ENCODE results near the gene ZNF548.

ZNF548 gene

DNA sequence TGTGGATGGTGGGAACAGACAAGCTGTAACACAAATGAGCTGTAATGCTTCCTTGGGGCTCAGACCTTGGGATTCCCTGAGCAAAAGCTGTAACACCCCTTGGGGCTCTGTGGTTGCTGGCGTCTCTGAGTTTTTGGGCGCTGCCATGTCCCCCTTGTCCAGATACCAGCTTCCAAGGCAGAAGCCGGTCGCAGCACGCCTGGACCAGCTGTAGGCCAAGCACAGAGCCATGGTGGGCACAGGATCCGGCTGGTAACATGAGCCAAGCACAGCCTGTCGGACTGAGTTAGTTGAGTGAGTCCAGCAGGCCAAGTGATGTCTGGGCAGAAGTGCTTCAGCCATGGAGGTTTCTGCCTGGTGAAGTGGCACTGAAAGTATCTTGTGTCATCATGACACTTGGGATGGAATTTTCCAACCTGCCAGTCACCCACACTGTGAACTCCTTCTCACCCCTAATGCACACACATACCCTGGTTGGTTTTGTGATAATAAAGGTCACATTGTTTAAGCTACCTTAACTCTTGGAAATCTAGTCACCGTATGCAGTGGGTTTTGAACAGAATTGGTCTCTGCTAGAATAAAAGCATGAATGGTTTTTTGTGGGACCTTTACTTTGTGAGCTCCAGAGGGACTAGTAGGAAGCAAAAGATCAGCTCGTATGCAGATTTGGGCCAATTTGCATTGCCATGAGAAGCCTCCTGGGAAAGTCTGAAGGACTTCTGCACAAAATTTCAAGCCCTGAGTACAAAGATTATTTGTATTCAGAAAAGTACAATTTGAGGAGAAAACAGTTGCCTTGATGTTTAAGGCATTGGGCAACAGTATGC is 14.3 kb downstream of the ZNF548 start:
- DNase-seq = no peak

DNA sequence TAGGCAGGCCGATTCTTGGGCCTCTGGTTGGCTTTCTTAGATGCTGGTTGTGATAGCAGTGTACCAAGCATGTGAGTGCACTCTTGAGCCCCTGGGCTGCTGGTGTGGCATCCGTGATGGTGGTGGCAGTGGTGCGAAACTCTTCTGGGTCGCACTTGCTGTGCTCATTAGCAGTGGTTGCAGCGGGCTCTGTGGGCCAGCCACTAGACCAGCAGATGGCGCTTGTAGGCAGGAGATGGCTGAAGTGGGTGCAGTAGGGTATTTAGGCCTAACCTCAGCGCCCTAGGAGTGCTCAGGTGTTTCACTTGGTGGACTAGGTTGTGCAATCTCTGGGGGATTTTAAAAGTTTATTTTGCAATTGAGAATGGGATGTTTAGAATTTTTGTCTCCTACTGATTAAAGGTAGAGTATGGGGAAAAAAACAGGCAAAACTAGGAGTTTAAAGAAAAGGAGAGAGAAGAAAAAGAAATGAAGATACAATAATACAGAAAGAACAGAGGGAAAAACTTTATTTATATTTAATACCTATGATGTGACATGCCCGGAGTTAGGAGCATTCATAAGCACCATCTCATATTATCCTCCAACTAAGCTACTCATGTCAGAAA is 17.0 kb downstream of the ZNF548 start:
- DNase-seq = peak; percentile 52 to 69

DNA sequence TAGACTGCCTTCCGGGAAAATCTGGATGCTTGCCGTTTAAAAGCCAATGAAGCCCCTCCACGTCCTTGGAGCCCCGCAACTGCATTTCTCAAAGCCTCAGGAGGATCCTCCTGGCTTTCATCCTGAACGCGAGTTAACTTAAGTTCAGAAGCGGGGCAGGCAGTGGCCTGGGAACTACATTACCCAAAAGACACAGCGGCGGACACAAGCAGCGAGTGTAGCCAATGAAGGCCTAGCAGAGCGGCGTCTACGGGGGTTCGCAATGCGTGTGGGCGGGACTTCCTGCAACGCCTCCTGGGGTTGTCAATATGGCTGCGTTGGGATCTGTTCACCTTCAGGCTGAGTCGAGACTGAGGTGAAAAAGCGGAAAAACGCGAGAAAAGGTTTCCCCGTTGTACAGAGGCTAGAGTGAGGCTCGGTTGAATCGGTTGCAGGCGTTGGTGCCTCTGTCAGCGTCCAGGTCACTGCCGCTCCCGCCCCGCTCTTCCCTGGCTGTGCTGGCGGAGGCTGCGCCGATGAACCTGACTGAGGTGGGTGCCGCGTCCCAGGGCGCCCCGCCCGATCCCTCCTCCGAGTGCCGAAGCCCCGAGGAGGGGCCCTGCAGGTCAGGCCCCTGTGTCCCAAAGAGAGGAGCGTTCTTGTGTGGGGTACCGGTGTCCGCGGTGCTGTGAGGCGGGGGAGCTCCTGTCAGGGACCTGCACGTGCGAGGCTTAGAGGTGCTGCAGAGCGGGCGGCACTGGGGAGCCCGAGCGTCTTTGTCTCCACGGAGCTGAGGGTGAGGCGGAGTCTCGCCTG is 21.4 kb downstream of the ZNF548 start, which contains the start of gene ZNF17:
TSS of gene ZNF17 (plus strand) at position 285 of the 795 bp plus-strand sequence. CDS start 2,455 bp downstream, outside the sequence.
- peak; percentile 88 to 93 for DNase-seq

DNA sequence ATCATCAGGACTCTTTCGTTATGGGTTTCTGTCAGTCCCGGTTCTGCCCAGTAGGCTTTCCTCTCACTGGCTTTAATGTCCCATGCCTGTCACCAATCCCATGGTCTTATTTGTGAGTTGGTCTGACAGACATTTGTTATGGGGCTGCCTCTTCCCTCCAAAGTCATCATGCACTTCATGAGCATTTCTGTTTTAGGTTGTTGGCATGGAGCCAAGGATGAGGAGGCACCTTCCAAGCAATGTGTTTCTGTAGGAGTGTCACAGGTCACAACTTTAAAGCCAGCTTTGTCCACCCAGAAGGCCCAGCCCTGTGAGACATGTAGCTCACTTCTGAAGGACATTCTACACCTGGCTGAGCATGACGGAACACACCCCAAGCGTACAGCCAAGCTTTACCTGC is 29.8 kb downstream of the ZNF548 start:
- no peak for DNase-seq

DNA sequence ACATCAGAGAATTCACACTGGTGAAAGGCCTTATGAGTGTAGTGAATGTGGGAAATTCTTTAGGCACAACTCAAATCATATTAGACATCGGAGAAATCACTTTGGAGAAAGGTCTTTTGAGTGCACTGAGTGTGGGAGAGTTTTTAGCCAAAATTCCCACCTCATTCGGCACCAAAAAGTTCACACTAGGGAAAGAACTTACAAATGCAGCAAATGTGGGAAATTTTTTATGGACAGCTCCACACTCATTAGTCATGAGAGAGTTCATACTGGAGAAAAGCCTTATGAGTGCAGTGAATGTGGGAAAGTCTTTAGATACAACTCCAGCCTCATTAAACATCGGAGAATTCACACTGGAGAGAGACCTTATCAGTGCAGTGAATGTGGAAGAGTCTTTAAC is 31.4 kb downstream of the ZNF548 start:
- no peak for DNase-seq

DNA sequence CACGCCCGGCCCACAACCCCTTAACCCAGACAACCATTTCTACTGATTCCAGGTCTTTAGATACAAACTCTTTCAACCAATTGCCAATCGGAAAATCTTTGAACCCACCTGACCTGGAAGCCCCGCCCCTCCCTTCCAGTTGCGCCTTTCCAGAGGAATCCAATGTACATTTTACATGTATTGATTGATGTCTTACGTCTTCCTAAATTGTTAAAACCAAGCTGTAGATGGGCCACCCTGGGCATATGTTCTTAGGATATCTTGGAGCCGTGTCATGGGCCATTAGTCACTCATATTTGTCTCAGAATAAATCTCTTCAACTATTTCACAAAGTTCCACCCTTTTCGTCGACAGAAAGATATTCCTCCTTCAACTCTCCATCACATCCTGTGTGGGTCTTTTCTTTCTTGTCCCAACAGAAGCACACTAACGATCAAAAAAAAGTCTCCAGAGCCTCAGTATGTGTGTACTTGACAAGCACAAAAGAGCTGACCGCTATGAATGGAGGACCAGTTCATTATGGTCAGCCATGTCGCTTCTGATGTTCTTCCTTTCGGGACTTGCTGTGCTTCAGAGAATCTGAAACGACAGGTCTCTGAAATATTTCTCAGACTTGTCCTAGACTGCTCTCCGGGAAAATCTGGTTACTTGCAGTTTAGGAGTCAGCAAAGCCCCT is 44.9 kb downstream of the ZNF548 start:
- no peak for DNase-seq

DNA sequence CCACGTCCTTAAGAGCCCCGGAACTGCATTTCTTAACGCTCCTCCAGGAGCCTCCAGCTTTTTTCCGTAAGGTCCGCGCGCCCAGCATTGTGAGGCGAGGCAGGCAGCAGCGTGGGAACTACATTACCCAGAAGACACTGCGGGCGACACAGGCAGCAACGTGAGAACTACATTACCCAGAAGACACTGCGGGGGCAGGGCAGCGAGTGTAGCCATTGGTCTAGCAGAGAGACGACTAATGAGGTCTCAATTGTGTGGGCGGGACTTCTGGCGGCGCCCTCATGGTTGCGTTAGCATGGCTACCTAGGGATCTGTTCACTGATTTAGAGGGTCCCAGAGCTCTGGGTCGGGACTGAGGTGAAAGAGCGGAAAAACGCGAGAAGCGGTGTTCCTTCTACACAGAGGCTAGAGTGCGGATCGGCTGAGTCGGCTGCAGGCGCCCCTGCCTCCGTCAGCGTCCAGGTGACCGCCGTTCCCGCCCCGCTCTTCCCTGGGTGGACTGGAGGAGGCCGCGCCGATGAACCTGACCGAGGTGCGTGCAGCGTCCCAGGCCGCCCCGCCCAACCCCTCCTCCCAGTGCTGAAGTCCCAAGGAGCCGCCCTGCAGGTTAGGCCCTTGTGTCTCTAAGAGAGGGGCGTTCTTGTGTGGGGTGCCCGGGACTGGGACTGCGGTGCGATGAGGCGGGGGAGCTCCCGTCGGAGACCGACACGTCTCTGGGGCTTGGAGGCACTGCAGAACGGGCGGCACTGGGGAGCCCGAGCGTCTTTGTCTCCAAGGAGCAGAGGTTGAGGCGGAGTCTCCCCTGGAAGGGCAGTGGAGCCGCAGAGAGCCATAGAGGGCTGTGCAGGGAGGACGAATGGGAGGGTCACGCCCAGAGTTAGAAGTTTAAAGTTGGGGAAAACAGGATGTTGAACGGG is 45.7 kb downstream of the ZNF548 start, which contains the start of gene ZNF749:
TSS of gene ZNF749 (plus strand) at position 264 of the 917 bp plus-strand sequence. CDS start at position 518, 254 bp downstream.
- DNase-seq = peak; percentile 98 to 99

DNA sequence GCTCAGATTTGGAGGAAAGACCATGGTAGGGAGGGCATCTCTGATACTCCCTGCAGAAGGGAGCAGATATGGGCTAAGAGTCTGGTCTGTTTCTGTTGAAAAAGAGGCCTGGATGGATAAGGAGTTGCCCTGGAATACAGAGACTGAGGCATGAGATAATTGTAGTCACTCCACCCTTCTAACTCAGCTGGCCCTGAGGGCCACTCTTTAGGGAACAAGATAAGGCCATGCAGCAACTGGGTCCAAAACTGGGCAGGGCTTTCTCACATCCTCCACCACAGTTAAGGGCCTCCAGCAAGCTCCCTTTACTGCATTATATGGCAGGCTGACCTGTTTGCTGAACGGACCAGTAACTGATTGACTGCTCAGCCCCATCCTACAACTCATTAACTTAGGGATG is 46.8 kb downstream of the ZNF548 start:
- DNase-seq = no peak

DNA sequence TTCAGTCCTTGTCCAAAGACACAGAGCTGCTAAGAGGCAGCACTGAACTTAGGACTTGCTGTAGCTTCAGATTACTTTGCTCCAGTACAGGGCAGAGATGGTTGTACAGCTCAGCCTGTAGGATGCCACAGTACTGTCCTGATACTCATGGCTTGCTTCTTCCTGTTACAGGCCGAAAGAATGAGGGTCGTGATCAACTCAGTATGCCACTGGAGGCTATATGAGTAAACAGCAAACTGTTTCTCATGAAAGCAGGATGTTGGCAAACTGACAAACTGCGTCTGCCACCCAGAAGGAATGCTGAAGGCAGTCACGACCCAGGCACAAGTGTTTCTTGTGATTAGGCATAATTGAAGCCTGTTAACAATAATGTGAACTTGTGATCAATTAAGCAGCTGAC is 48.3 kb downstream of the ZNF548 start:
- no peak for DNase-seq

DNA sequence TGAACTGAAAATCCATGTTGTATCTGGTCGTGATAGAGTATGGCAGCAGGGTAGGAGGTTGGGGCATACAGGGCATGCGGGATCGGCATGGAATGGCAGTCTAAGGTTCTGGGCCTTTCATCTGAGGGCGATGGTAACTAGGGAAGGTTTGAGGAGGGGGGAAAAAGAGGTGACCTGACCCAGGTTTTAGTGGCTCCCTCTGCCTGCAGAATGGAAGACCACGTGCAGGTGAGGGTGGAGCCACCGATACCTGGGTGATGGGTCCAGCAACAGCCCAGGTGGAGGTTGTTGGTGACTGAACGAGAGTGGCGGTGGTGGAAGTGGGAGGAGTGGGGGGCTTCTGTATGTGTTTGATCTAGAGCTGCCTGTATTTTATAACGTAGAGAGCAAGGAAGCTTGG is 49.3 kb downstream of the ZNF548 start:
- DNase-seq = no peak

DNA sequence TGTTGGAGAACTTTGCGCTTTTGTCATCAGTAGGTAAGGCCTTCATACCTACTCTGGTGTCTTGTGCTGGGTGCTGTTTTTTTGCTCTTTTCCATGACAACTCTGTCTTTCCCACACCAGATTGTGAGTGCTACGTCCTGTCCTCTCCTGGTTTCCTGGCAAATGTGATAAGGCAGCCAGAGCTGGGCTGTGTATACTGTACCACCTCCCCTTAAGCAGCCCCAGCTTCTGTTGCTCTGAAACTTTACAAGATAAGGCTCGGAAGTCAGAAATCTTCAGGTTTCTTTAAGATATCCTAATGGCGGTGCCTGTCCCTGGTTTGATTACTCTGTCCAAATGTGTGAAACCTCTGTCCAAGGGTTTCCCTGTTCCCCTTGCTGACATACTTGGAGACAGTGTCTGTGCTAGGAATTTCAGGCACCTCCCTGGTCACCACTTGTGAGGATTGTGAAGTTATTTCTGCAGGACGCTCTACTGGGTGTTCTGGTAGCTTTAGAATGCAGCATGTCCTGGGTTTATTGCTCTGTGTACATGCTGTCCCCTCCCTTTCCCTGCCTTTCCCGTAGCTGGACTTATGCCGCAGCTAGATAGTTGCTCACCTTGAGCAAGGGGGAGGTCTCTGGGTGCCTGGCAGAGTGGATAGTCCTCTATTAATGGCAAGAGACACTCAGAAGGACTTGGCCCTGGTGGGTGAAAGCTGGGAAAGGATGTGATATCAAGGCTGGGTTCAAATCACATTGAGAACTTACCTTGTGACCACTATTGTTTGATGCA is 52.5 kb downstream of the ZNF548 start:
- DNase-seq = no peak

DNA sequence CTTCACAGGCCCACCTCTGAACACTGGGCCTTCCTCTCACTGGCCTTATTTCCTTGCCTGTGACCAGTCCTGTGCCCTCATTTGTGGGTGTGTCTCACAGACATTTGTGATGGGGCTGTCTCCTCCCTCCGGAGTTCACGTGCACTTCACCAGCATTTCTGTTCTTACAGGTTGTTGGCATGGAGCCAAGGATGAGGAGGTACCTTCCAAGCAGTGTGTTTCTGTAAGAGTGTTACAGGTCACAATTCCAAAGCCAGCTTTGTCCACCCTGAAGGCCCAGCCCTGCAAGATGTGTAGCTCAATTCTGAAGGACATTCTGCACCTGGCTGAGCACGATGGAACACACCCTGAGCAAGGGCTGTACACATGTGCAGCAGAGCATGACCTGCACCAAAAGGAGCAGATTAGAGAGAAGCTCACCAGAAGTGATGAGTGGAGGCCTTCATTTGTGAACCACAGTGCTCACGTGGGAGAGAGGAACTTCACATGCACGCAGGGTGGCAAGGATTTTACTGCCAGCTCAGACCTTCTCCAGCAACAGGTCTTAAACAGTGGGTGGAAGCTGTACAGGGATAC is 53.6 kb downstream of the ZNF548 start:
- no peak for DNase-seq

DNA sequence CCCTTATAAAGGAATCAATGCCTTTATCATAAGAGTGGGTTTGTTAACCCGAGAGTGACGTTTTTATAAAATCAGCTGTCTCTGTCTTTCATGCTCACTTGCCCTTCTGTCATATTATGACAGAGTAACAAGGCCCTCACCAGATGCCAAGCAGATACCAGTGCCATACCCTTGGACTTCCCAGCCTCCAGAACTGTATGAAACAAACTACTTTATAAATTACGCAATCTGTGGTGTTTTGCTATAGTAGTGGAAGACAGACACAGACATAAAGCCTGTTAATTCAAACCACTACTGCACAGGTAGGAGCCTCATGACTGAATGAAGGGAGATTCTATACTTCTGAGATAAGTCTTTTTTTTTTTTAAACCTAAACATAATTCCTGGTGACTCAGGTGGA is 62.7 kb downstream of the ZNF548 start:
- DNase-seq = no peak
